K562 (cell line): ENCODE measurements around the gene COL4A1. TPM values are rescaled to one million over a fixed set of nuclear protein-coding genes. Genes with fewer than 3 reads are reported as not detected.

Source experiments
- ATAC-seq: fragments of 200-7000 bp; cut with Tn5 transposase; 3 replicates; pipeline ENCODE4 v1.9.1; 2020; ENCODE audit warnings: moderate library complexity
- BruUV-seq: library from RNA; stranded (reverse); fragments of 400-500 nt; replicated peaks from 2 replicates; lab custom pipeline; 2021; lab: Mats Ljungman, UMichigan
- CTCF ChIA-PET: fragments of 300-600 bp; formaldehyde crosslinking; extraction: SDS; loops from one replicate; lab custom pipeline; 2021; ENCODE audit warnings: low intra/inter-chr PET ratio; lab: Yijun Ruan, JAX
- POLR2A ChIA-PET: fragments of 300-600, 350-650 bp; sonication (Branson Sonifier 250); formaldehyde crosslinking; extraction: SDS; loops from one replicate; lab custom pipeline; 2021; ENCODE audit warnings: antibody characterized with exemption, inconsistent platforms; lab: Yijun Ruan, JAX
- DNase-seq, 4 experiments: peaks; one replicate each; pipeline versions ENCODE4 v3.0.0 to v3.0.0-alpha.2; 2011 to 2018; ENCODE audit warnings: low spot score in 3 of 4, mixed read lengths in 3 of 4; ENCODE audit errors: extremely low read depth in 1 of 4
- FAIRE-seq: peaks from 2 replicates; lab custom pipeline; 2011; peaks lifted over from hg19 to GRCh38; lab: Jason Lieb, UNC
- H2AFZ ChIP-seq: 2 replicates; pipeline ENCODE4 v1.6.0; 2011; ENCODE audit warnings: low read depth, low read length, control low read depth, inconsistent platforms
- H3K27ac ChIP-seq: fragments of 200-600 bp; 3 replicates; pipeline ENCODE4 v1.8.0; 2011; ENCODE audit warnings: low read depth, mild to moderate bottlenecking, control low read depth, inconsistent platforms, low read length, moderate library complexity, mixed read lengths; ENCODE audit errors: extremely low read depth
- H3K27me3 ChIP-seq, 2 experiments: fragments of 300-600 bp in 1 of 2; 2 replicates in 1 of 2; 3 replicates in 1 of 2; pipeline versions ENCODE4 v1.6.0 to v1.8.0; 2011; ENCODE audit warnings: inconsistent platforms in 2 of 2, low read length in 2 of 2, mild to moderate bottlenecking in 1 of 2, mixed read lengths in 1 of 2, moderate library complexity in 1 of 2; ENCODE audit not compliant: control insufficient read depth in 2 of 2, insufficient read depth in 2 of 2
- H3K36me3 ChIP-seq: fragments of 300-600 bp; 3 replicates; pipeline ENCODE4 v1.8.0; 2011; ENCODE audit warnings: mild to moderate bottlenecking, low read length, inconsistent platforms; ENCODE audit not compliant: control insufficient read depth, insufficient read depth
- H3K4me1 ChIP-seq, 2 experiments: fragments of 200-600 bp in 1 of 2; replicated peaks in 1 of 2; 2 replicates in 1 of 2; 3 replicates in 1 of 2; pipeline versions ENCODE4 v1.5.1 to v1.8.0; 2011; ENCODE audit warnings: inconsistent platforms in 2 of 2, low read length in 2 of 2, mild to moderate bottlenecking in 1 of 2, mixed read lengths in 1 of 2, moderate library complexity in 1 of 2; ENCODE audit not compliant: control insufficient read depth in 2 of 2, insufficient read depth in 2 of 2
- H3K4me2 ChIP-seq: 2 replicates; pipeline ENCODE4 v1.6.1; 2011; ENCODE audit warnings: low read length, control low read depth, inconsistent platforms, mixed read lengths; ENCODE audit not compliant: insufficient read depth
- H3K4me3 ChIP-seq: fragments of 200-600 bp; sonication (generic), shearing (Covaris generic); 2 replicates; pipeline ENCODE4 v1.5.1; 2016; ENCODE audit warnings: control low read depth, inconsistent platforms
- H3K79me2 ChIP-seq: fragments of 200-600 bp; 3 replicates; pipeline ENCODE4 v1.8.0; 2011; ENCODE audit warnings: low read length, inconsistent platforms; ENCODE audit not compliant: control insufficient read depth, insufficient read depth
- H3K9ac ChIP-seq, 2 experiments: 2 replicates each; pipeline versions ENCODE4 v1.6.0 to v1.6.1; 2011; ENCODE audit warnings: low read depth in 2 of 2, low read length in 2 of 2, control low read depth in 1 of 2, inconsistent platforms in 1 of 2, mild to moderate bottlenecking in 1 of 2, mixed read lengths in 1 of 2; ENCODE audit not compliant: insufficient read depth in 1 of 2
- H3K9me1 ChIP-seq: one replicate; pipeline ENCODE4 v1.6.0; 2011; ENCODE audit warnings: inconsistent platforms, mild to moderate bottlenecking, low read length, moderate library complexity; ENCODE audit not compliant: control insufficient read depth, insufficient read depth
- H3K9me3 ChIP-seq: replicated peaks from 2 replicates; pipeline ENCODE4 v1.5.1; 2011; ENCODE audit warnings: low read depth, low read length, inconsistent platforms; ENCODE audit not compliant: control insufficient read depth, insufficient read depth
- H4K20me1 ChIP-seq: replicated peaks from 2 replicates; pipeline ENCODE4 v1.6.1; 2011; ENCODE audit warnings: low read length, inconsistent platforms, mixed read lengths; ENCODE audit not compliant: control insufficient read depth, insufficient read depth
- ILF3 ChIP-seq: fragments of 450-650 bp; IDR thresholded peaks from 2 replicates; pipeline ENCODE4 v1.6.1; 2018; ENCODE audit warnings: antibody characterized with exemption, mild to moderate bottlenecking, moderate library complexity, borderline replicate concordance
- ZNF121 ChIP-seq: sonication (generic); formaldehyde crosslinking; conservative IDR thresholded peaks from 2 replicates; pipeline ENCODE4 v1.8.0; 2022; ENCODE audit warnings: missing genetic modification reagents
- ZNF134 ChIP-seq: fragments of 250-450 bp; sonication (Bioruptor Pico); conservative IDR thresholded peaks from 2 replicates; pipeline ENCODE4 v1.4.0; 2020
- ZNF561 ChIP-seq: fragments of 450-650 bp; formaldehyde crosslinking; conservative IDR thresholded peaks from 2 replicates; pipeline ENCODE4 v1.4.0; 2020; ENCODE audit warnings: mild to moderate bottlenecking, moderate library complexity
- ZNF644 ChIP-seq: fragments of 200-800 bp; sonication (Bioruptor generic); IDR thresholded peaks from 2 replicates; pipeline ENCODE4 v1.6.1; 2016; ENCODE audit warnings: low read depth, missing genetic modification characterization, missing compliant biosample characterization
- WGBS: fragments of 100-300 bp; shearing (Covaris generic); methylation state at CpG from one replicate; pipeline ENCODE4 v1.1.6; 2016; ENCODE audit warnings: low coverage, mixed read lengths; ENCODE audit not compliant: insufficient coverage; ENCODE audit errors: missing lambda C conversion rate; 5-methylcytosine and 5-hydroxymethylcytosine counted together
- in situ Hi-C: fragments of 300-500 bp; cut with MboI; formaldehyde crosslinking; loops from 4 replicates; pipeline ENCODE4 v1.15.0; 2018; ENCODE audit warnings: inconsistent platforms, mixed read lengths
- intact Hi-C: fragments of 100-400 bp; cut with micrococcal nuclease; formaldehyde crosslinking; loops from 2 replicates; pipeline ENCODE4 v1.14.2; 2022
- polyA plus RNA-seq, 8 experiments: library from polyadenylated mRNA; depleted of rRNA in 4 of 8; stranded (reverse) in 5 of 8; unstranded in 3 of 8; fragments of >200 nt; fragmentation: Nextera tagmentation in 2 of 8; fragmentation: Illumina TruSeq in 1 of 8; extraction: Ambion mirVana in 2 of 8; extraction: Trizol in 1 of 8; gene quantifications; 2 replicates each; pipeline versions ENCODE4 v1.2.1 to v1.2.3, GENCODE V29; 2011 to 2014; ENCODE audit warnings: inconsistent platforms in 1 of 8, missing spikeins in 1 of 8
- total RNA-seq, 7 experiments: library from RNA; depleted of rRNA in 6 of 7; stranded (reverse); fragments of >200 nt in 6 of 7; fragmentation: Illumina TruSeq in 2 of 7; extraction: Trizol in 2 of 7; gene quantifications; 2 replicates each; pipeline versions ENCODE4 v1.2.1 to v1.2.3, GENCODE V29; 2011 to 2021; ENCODE audit warnings: low replicate concordance in 1 of 7
- TF ChIP-seq, protein P1 (sequence below): fragments of 250-450 bp; sonication (Bioruptor Pico); IDR thresholded peaks from 2 replicates; pipeline ENCODE4 v1.8.0; 2021; ENCODE audit warnings: mild to moderate bottlenecking, moderate library complexity
- TF ChIP-seq, protein P2 (sequence below), 2 experiments: fragments of 450-650 bp in 1 of 2; sonication (generic) in 1 of 2; formaldehyde crosslinking in 1 of 2; IDR thresholded peaks; 2 replicates each; pipeline versions ENCODE4 v1.7.1 to v1.9.0; 2016 to 2022; ENCODE audit warnings: inconsistent platforms in 1 of 2, mild to moderate bottlenecking in 1 of 2, missing genetic modification reagents in 1 of 2
- TF ChIP-seq, protein P3 (sequence below): fragments of 450-650 bp; formaldehyde crosslinking; IDR thresholded peaks from 2 replicates; pipeline ENCODE4 v1.4.0; 2020; ENCODE audit warnings: mild to moderate bottlenecking, moderate library complexity

The COL4A1 gene
- total and polyA plus RNA-seq, 9 of the 15 experiments (the other 6 are each of a cell fraction or from before 2014, with no cell fraction given) = 0.35 TPM; not detected in 8

GRCh38 chr13:110134801-110135200, 172.2 kb downstream of the COL4A1 start:
- Histone ChIP-seq H3K4me2 (no peak overlapping the region), H3K9me3 (no peaks in the 10 kb centered on the region), H3K9ac (no peak overlapping the region), H3K4me1 (peaks cover 2 to 9% of the 10 kb centered on the region in 2 experiments; a peak in 3 of 5 replicates), H3K27me3 (peaks cover 0 to 39% of the 10 kb centered on the region in 2 experiments; a peak in 3 of 5 replicates), H3K9me1 (no peaks in the 10 kb centered on the region), H3K4me3 (no peak overlapping the region), H3K36me3 (no peaks in the 10 kb centered on the region), H4K20me1 (no peaks in the 10 kb centered on the region), H2AFZ (no peak overlapping the region), H3K79me2 (no peaks in the 10 kb centered on the region), H3K27ac (no peak overlapping the region)
- BruUV-seq = no TSS peak
- in situ Hi-C loops (no loop called here), intact Hi-C loops (no loop called here)
- WGBS = 0% methylated on average over 7 of the region's 8 CpGs
- CTCF ChIA-PET = no interaction called here
- DNase-seq = no peak
- no peak for FAIRE-seq
- ATAC-seq = no peak
- POLR2A ChIA-PET = no interaction called here
- TF ChIP-seq ZNF121 = no peak
- TF ChIP-seq ZNF561 (CRISPR knock-in tag) = no peak
- TF ChIP-seq, protein P1, sequence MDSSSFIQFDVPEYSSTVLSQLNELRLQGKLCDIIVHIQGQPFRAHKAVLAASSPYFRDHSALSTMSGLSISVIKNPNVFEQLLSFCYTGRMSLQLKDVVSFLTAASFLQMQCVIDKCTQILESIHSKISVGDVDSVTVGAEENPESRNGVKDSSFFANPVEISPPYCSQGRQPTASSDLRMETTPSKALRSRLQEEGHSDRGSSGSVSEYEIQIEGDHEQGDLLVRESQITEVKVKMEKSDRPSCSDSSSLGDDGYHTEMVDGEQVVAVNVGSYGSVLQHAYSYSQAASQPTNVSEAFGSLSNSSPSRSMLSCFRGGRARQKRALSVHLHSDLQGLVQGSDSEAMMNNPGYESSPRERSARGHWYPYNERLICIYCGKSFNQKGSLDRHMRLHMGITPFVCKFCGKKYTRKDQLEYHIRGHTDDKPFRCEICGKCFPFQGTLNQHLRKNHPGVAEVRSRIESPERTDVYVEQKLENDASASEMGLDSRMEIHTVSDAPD (CRISPR knock-in tag) = no peak
- no peak for TF ChIP-seq ZNF644 (tag)
- TF ChIP-seq, protein P2, sequence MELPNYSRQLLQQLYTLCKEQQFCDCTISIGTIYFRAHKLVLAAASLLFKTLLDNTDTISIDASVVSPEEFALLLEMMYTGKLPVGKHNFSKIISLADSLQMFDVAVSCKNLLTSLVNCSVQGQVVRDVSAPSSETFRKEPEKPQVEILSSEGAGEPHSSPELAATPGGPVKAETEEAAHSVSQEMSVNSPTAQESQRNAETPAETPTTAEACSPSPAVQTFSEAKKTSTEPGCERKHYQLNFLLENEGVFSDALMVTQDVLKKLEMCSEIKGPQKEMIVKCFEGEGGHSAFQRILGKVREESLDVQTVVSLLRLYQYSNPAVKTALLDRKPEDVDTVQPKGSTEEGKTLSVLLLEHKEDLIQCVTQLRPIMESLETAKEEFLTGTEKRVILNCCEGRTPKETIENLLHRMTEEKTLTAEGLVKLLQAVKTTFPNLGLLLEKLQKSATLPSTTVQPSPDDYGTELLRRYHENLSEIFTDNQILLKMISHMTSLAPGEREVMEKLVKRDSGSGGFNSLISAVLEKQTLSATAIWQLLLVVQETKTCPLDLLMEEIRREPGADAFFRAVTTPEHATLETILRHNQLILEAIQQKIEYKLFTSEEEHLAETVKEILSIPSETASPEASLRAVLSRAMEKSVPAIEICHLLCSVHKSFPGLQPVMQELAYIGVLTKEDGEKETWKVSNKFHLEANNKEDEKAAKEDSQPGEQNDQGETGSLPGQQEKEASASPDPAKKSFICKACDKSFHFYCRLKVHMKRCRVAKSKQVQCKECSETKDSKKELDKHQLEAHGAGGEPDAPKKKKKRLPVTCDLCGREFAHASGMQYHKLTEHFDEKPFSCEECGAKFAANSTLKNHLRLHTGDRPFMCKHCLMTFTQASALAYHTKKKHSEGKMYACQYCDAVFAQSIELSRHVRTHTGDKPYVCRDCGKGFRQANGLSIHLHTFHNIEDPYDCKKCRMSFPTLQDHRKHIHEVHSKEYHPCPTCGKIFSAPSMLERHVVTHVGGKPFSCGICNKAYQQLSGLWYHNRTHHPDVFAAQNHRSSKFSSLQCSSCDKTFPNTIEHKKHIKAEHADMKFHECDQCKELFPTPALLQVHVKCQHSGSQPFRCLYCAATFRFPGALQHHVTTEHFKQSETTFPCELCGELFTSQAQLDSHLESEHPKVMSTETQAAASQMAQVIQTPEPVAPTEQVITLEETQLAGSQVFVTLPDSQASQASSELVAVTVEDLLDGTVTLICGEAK (IDR thresholded peaks at IDR 0.05) = no peak
- TF ChIP-seq, protein P2 (CRISPR knock-in tag; IDR thresholded peaks at IDR 0.05) = no peak
- TF ChIP-seq ILF3 = no peak
- TF ChIP-seq, protein P3, sequence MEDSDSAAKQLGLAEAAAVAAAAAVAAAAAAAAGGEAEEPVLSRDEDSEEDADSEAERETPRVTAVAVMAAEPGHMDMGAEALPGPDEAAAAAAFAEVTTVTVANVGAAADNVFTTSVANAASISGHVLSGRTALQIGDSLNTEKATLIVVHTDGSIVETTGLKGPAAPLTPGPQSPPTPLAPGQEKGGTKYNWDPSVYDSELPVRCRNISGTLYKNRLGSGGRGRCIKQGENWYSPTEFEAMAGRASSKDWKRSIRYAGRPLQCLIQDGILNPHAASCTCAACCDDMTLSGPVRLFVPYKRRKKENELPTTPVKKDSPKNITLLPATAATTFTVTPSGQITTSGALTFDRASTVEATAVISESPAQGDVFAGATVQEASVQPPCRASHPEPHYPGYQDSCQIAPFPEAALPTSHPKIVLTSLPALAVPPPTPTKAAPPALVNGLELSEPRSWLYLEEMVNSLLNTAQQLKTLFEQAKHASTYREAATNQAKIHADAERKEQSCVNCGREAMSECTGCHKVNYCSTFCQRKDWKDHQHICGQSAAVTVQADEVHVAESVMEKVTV = no peak
- TF ChIP-seq ZNF134 (CRISPR knock-in tag) = no peak
